GM19239 (cell line): ENCODE measurements around the gene GRID1.

Experiments used
- DNase-seq: peaks from one replicate; pipeline ENCODE4 v3.0.0; 2011; ENCODE audit warnings: low spot score; ENCODE audit not compliant: insufficient read length
- FAIRE-seq: peaks from 2 replicates; lab custom pipeline; 2011; peaks lifted over from hg19 to GRCh38; lab: Jason Lieb, UNC

Gene GRID1

GRCh38 chr10:86221442-86222335, 144.9 kb downstream of the GRID1 start:
- no peak for DNase-seq
- no peak for FAIRE-seq

- no peak for DNase-seq
- no peak for FAIRE-seq
These were observed 146.0 kb downstream of the GRID1 start for GRCh38 chr10:86220626-86221025.

- no peak for DNase-seq
- no peak for FAIRE-seq
These were observed 147.3 kb downstream of the GRID1 start for GRCh38 chr10:86219271-86219670.

- DNase-seq (no peak), FAIRE-seq (no peak)
These were observed 147.8 kb downstream of the GRID1 start for GRCh38 chr10:86218842-86219241.

GRCh38 chr10:86218160-86218559, 148.4 kb downstream of the GRID1 start:
- FAIRE-seq (no peak), DNase-seq (no peak)

GRCh38 chr10:86217371-86218080, 149.1 kb downstream of the GRID1 start:
- no peak for FAIRE-seq
- DNase-seq, result no peak

GRCh38 chr10:86216886-86217285, 149.7 kb downstream of the GRID1 start:
- DNase-seq (no peak), FAIRE-seq (no peak)

GRCh38 chr10:86215712-86216111, 150.9 kb downstream of the GRID1 start:
- DNase-seq, result no peak
- no peak for FAIRE-seq

- DNase-seq (no peak), FAIRE-seq (no peak)
These were observed 151.5 kb downstream of the GRID1 start for GRCh38 chr10:86215046-86215445.

- DNase-seq, result no peak
- no peak for FAIRE-seq
These were observed 153.4 kb downstream of the GRID1 start for GRCh38 chr10:86213148-86213547.

- no peak for FAIRE-seq
These were observed 154.2 kb downstream of the GRID1 start for GRCh38 chr10:86212391-86212700.

GRCh38 chr10:86211691-86212390, 154.8 kb downstream of the GRID1 start:
- FAIRE-seq (no peak), DNase-seq (no peak)

More at GRCh38 chr10:86212391-86212700, 154.2 kb downstream of the GRID1 start:
- no peak for DNase-seq

- FAIRE-seq (no peak), DNase-seq (no peak)
These were observed 156.2 kb downstream of the GRID1 start for GRCh38 chr10:86210416-86210815.

- FAIRE-seq (no peak), DNase-seq (no peak)
These were observed 156.9 kb downstream of the GRID1 start for GRCh38 chr10:86209726-86210125.

GRCh38 chr10:86207226-86207625, 159.4 kb downstream of the GRID1 start:
- FAIRE-seq (no peak), DNase-seq (no peak)

GRCh38 chr10:86206240-86206579, 160.4 kb downstream of the GRID1 start:
- no peak for DNase-seq
- no peak for FAIRE-seq

- no peak for FAIRE-seq
These were observed 161.0 kb downstream of the GRID1 start for GRCh38 chr10:86205306-86206239.

GRCh38 chr10:86204421-86205305, 161.9 kb downstream of the GRID1 start:
- FAIRE-seq, result no peak
- no peak for DNase-seq

More at GRCh38 chr10:86205306-86206239, 161.0 kb downstream of the GRID1 start:
- no peak for DNase-seq
